CD4-positive, alpha-beta T cell treated with Interleukin-1 beta for 1 hour (primary cell): ENCODE results near the gene TCN1.
"Not testable (repeated sequence)": the region's sequence is repeated elsewhere in the genome, so short reads cannot be mapped to it uniquely, and the experiment has no call there.

Experiments used
- DNase-seq, 2 donors: peaks; one replicate each; pipeline ENCODE4 v3.0.0-alpha.2; 2020 to 2022

Gene TCN1, protein sequence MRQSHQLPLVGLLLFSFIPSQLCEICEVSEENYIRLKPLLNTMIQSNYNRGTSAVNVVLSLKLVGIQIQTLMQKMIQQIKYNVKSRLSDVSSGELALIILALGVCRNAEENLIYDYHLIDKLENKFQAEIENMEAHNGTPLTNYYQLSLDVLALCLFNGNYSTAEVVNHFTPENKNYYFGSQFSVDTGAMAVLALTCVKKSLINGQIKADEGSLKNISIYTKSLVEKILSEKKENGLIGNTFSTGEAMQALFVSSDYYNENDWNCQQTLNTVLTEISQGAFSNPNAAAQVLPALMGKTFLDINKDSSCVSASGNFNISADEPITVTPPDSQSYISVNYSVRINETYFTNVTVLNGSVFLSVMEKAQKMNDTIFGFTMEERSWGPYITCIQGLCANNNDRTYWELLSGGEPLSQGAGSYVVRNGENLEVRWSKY

DNA sequence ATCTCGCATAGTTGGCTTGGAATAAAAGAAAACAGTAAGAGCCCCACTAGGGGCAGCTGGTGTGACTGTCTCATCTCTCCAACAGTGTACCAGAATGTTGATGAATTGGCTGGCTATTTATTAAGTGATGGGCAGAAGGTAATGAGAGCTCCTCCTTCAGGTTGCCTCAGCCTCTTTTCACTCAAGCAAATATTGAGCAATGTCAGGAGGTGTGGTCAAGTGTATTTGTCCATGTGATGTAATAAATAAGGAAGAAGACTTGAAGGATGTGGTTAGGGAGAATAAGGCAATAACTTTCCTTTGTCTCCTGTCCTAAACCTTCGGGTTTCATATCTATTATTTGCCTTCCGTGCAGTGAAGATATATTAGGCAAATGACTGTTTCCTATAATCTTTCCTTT, at the start of gene TCN1:
Gene TCN1 (minus strand): TSS at position 91 of the 400 bp plus-strand sequence. CDS start 17 bp downstream, at position 74.
- peak in 1 of 2 donors; percentile 13 for DNase-seq

DNA sequence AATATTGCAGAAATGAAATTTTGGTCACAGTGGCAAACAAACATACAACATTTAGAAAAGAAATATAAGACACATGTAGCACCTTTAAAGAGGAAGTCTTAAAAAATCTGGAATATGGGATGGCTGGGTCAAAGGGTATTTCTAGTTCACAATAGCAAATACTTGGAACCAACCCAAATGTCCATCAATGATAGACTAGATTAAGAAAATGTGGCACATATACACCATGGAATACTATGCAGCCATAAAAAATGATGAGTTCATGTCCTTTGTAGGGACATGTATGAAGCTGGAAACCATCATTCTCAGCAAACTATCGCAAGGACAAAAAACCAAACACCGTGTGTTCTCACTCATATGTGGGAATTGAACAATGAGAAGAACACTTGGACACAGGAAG, 37.3 kb upstream of the TCN1 start:
- DNase-seq = not testable (repeated sequence)

DNA sequence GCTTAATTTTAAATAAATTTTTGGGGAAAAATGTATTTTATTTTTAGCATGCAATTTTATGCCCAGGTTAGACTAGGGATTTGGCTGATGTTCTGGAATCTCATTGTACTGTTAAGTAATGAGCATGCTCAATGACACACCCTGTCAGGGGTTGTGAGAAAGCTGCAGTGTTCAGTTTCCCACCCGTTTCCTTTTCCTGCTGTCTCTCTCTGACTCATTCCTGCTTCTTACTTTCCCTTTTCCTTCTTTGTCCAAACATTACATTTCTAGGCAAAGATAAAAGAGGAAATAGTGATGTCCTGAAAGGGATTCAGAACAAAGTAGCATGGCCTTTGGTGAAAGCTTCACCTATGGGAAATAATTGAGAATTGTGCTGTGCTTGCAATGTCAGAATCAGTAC, 35.0 kb upstream of the TCN1 start:
- no peak for DNase-seq

DNA sequence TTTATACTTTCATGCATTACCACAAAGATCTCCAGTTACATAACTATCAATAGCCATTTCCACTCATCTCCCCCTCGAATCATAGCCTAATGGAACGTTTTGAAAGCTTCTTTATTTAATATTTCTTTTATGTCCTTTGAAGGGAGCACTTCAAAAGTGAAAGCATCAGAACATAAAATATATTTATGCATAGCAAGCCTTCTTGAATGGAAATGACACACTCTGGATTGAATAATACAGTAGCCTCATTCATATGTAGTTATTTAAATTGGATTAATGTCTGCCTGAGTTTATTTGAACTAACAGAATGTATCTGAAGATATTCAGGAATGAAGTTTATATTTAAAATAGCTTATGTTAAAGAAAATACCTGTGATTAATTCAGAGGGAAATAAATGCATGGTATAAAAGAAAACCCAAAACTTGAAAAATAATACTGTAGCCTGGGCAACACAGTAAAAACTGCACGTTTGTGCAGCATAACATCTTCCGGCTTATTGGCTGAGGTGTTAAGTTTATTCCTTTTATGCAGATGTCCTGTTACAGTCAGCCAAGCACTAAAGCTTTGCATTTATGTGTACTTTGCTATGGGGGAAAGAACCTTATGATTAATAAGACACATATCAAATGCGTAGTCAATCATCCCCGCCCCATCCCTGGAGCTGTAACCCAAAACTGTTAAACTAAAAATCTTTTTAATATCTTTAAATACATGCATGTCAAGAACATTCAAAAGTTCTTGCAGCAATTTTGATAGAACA, 34.3 kb upstream of the TCN1 start:
- no peak for DNase-seq

DNA sequence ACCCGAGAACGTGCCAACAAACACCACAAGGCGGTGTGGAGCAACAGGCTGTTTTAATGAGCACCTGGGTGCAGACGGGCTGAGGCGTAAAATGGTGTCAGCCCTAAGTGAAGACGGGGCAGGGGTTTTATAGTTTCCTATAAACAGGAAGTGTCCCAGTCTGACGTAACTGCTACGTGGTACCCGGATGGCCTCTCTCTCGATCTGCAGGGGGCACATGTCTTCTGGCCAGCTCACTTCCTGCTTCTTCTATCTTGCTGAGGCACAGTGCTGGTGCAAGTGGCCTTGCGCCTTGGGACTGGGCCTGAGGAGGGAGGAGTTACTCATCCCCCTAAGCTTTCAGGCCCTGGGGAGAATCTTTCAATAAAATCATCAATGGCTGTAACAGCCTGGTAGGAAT, 33.2 kb upstream of the TCN1 start:
- no peak for DNase-seq

DNA sequence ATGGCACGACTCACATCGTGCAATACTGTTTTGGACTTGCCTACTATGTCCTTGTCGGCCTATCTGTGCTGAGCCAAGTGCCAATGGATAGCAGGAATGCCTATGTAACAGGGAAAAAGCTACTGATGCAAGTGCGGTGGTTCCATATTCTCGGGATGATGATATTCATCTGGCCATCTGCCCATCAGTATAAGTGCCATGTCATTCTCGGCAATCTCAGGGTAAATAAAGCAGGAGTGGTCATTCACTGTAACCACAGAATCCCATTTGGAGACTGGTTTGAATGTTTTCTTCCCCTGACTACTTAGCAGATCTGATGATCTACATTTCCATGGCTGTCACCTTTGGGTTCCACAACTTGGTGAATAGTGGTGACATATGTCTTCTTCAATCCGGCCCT, 32.4 kb upstream of the TCN1 start:
- no peak for DNase-seq

DNA sequence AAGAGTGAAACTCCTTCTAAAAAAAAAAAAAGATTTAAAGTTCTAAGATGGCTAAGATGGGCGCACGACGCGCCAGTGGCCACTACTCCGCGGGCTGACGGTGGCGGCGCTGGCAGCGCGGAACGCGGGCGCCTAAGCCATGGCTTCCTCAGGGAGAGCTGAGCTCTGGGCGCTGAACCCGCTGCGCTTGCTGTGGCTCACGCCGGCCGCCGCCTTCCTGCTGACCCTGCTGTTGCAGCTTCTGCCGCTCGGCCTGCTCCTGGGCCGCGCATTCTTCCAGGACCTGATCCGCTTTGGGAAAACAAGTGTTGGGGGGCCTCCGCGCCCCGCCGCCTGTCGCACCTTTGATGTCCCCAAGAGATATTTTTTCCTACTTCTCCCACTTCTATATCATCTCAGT, 31.8 kb upstream of the TCN1 start:
- no peak for DNase-seq

DNA sequence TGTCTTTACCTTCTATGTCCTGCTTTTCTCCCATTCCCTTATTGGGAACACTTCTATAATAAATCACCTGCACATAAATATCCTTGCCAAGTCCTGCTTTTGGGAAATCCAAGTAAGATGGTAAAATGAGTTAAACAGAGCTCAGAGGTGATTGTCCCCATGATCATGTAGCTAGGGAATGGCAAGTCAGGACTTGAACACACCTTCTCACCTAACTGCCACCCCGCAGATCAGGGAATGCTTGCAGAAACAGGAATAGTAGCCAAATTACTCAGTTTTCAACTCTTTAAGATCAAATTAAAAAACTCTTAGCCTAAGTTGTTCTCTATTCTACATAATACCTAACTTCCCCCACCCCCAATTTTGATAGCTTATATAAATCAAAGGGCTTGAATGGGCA, 28.3 kb upstream of the TCN1 start:
- no peak for DNase-seq

DNA sequence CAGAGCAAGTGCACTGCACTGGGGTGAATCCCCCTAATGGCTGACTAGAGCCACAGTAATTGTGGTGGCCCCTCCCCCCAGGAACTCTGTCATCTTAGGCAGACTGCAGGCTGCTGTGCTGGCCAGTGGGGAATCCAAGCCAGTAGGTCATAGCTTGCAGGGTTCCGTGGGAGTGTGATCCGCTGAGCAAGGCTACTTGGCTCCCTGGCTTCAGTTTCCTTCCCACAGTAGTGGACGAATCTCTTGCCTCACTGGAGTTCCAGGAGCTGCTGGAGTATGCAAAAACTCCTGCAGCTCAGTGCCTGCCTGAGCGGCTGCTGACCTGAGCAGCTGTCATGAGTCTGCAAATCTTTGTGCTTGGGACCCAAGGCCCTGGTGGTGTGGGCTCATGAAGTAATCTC, 25.5 kb upstream of the TCN1 start:
- DNase-seq = no peak

DNA sequence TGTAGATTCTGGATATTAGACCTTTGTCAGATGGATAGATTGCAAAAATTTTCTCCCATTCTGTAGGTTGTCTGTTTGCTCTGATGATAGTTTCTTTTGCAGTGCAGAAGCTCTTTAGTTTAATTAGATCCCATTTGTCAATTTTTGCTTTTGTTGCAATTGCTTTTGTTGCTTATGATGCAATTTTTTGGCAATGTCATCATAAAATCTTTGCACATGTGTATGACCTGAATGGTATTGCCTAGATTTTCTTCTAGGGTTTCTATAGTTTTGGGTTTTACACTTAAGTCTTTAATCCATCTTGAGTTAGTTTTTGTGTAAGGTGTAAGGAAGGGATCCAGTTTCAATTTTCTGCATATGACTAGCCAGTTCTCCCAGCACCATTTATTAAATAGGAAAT, 20.9 kb upstream of the TCN1 start:
- not testable (repeated sequence) for DNase-seq

DNA sequence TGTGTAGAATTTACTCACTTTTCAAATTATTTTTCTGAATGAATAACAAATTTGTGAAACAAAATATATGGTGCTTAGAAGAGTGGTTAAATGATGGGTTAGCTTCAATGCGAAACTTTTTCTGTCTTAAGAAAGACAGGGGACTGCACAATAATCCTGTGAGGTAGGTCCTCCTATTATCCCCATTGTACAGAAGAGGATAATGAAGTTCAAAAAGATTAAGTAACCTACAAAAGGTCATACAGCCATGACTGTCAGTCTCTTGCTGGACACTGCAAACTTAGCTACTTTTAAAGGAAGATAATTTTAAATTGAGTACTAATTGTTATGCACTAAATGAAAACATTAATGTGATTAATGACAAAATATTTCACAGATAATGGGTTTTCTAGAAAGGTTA, 17.3 kb upstream of the TCN1 start:
- no peak for DNase-seq

DNA sequence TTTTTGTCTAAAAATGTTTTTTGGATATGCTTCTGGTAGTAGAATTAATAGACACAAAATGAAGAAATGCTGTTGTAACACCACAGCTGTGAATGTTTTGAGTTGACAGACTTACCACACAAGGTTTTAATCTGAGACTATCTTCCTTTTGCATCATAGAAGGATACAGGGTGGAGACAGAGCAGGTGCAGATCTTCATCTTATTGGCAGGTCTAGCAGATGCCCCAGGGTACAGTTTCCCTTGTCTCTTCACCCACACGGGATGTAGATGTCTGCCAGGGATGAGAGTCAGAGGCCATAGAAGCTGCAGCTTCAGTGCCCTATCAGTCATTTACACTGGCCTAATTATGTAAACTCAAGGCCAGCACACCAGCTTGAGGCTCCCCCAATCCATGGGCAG, 13.3 kb upstream of the TCN1 start:
- no peak for DNase-seq

DNA sequence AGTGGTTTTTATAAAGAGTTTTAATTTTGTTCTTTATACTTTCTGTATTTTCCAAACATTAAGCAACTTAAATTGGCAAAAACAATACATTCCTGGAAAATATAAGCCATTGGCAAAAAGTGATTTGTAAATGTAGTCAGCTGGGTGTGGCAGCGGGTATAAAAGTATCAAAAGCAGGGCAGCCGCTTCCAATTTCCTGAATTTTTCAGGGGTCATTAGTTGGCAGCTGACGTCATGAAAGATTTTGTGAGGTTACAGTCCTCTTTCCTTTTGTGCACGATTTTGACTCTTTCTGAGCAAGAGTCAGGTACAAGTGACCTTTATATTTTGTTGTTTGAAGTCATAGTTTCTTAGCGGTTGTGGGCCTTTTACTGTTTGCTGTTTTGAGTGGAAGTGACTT, 12.3 kb upstream of the TCN1 start, which contains the start of gene OOSP3:
Gene OOSP3 (plus strand): TSS at position 208 of the 400 bp plus-strand sequence. CDS start 27 bp downstream, at position 235.
- no peak for DNase-seq

DNA sequence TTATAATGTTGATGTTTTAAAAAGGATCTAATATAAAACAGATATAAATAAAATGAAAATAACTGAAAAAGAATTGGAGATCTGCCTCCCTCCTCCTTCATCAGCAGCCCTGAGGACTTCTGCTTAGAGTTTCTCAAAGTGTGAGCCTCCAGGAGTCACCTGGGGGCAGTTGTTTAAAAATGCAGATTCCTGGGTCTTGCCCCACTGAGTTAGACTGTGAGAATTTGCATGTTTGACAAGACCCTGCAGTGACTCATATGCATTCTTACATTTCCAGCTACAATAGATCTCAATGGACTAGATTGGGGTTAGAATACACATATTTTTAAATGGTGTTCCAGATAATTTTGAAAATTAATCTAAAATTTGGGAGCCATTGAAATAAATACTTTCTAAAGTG, 11.5 kb upstream of the TCN1 start:
- DNase-seq = no peak

DNA sequence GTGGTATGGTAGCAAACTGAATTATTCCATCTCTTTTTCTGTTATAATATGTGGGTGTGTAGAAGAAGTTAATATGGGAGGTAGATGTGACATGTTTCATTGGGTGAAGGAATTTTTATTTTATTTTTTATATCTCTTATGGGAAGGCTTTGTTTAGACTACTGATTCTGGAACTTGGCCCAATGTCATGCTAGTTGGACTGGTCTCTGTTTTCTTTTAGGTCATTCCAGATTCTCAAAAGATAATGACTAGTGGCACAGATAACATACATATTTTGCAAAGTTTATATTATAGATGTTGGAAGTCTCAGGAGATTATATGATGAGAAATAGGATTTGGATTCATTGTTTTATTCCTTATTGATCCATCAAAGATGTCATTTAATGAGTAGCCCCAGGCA, 11.0 kb upstream of the TCN1 start:
- DNase-seq = no peak

DNA sequence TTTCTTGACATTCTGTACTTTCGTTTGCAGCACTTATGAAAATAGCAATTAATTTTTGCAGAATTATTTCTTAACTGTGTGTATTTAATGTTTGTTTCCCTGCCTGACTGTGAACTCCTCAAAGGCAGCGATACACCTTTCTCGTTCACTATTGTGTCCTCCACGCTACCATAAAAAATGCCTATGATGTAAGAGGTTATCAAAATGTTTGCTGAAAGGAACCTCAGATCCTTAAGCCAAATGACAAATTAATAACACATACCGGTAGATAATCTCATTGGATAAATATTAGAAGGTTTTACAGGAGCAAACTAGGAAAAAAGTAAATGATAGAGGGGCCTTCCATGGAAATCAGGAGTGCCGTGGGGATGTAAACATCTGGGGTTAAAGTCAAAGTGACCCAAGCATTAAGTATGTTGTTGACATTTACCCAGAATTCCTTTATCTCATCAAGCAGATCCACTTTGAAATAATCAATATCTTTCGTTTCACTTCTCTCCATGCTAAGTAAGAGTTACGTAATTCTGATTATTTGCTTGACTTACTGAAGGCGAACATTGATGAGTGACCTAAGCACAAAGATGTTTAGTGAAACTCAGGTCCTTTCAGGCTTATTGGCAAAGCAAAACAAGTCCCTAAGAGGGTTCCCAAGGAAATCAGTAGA, 9.7 kb upstream of the TCN1 start:
- no peak for DNase-seq

DNA sequence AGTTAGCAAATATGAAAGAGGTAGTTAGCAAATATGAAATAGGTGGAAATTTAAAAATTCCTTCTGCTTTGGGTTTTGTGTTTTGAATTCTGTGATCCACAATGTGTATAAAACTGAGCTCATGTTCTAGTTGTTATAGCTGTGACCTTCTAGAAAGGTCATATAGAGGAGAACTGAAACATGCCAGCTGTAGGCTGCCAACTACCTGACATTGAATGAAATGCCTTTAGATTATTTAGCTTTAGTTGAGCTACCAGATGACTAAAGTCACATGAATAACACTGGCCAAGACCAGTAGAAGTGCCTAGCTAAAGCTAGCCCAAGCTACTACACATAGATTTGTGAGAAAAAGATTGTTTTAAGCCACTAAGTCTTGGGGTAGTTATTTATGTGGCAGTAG, 5.8 kb upstream of the TCN1 start:
- no peak for DNase-seq

DNA sequence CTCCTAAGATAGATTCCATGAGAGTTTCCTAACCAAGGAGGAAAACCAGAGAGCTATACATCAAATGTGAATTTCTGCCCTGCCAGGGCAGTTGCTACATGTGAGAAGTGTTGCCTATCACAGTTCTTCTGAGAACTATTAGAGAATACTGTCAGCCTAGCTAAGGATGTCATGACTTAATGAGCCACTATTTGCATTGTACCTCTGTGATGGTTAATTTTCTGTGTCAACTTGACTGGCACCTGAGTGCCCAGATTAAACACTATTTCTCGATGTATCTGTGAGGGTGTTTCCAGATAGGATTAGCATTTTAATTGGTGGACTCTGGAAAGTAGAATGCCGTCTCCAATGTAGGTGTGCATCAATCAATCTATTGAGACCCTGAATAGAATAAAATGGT, 1.7 kb upstream of the TCN1 start:
- no peak for DNase-seq

DNA sequence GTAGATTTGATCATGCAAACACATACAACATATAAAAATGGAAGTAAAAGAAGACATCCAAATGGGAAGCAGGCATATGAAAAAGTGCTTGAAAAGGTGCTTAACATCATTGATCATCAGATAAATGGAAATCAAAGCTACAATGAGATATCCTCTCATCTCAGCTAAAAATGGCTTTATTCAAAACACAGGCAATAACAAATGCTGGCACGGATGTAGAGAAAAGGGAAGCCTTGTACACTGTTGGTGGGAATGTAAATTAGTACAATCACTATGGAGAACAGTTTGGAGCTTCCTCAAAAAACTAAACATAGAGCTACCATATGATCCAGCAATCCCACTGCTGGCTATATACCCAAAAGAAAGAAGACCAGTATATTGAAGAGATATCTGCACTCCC, 549 bp upstream of the TCN1 start:
- DNase-seq = no peak

DNA sequence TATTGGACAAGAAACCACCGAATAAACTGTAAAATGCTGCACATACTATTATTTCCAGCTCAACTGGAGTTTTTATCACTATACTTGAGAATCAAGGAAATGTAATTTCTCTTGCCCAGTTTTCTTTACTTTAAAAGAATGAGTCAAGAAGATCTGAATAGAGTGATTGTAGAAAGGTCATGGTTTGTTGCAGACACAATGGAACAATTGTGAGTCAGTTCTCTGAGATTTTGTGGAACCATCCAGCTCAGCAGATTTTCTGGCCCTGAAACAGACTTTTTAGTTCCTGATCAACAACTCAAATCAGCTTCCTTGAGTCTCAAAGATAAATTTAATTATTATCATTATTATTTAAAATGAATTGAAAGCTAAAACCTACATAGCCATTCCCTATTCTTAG, 1.3 kb downstream of the TCN1 start:
- DNase-seq = no peak

DNA sequence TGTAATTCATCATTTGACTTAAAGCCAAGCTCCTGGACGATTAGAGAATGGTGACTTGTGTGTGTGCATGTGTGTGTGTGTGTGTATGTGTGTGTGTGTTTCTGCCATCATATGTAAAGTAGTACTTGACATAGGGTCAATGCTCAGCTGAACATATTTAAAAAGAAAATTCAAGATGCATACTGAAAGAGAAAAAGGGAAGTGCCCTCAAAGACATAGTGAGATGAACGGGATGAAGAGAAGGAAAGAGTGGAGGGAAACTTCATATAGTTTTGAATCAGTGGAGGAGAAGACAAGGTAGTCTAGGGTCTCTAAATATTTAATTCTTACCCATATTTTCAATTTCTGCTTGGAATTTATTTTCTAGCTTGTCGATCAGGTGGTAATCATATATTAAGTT, 4.0 kb downstream of the TCN1 start:
- no peak for DNase-seq

DNA sequence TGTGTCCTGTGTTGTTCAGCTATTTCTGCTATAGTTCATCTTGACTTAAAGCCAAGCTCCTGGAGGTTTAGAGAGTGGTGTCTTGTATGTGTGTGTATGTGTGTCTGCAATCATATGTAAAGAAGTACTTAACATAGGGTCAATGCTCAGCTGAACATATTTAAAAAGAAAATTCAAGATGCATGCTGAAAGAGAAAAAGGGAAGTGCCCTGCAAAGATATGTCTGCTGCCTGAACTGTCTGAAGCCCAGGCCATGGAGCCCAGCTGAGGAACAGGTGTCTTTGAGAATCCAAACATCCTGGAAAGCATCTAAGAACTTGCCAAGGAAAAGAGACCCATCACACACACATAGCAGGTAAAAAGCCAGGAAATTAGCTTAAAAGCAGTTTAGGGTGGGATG, 6.6 kb downstream of the TCN1 start:
- no peak for DNase-seq
